Stimulated activated CD8-positive, alpha-beta memory T cell treated with anti-CD3 and anti-CD28 coated beads, Interleukin-4, amount 100 ng/mL, for 1 hour (primary cell): ENCODE data around the gene P2RY2.

ENCODE experiments used
- DNase-seq, 2 donors: peaks; one replicate each; pipeline ENCODE4 v3.0.0-alpha.2; 2020; ENCODE audit warnings: low read depth in 2 of 2, low spot score in 1 of 2

P2RY2 gene

GRCh38 chr11:73204711-73205121 lies 13.4 kb upstream of the P2RY2 start:
- no peak for DNase-seq

GRCh38 chr11:73205661-73206343 lies 12.3 kb upstream of the P2RY2 start:
- no peak for DNase-seq

DNA sequence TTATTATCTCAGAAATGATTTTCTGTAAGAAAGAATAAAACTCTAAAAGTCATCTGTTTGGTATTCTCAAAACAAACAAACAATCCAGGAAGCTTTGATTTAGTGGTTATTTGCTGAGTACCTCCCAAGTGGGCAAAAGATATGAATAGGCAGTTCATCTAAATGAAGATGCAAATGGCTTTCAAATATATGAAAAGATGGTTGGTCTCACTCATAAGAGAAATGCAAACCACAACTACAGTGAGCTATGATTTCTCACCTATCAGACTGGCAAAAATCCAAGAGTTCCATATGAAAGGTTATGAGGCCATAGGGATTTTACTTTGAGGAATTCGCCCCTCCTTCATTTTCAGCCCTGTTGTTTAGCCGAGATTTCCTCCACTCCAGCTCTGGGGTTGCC lies 11.3 kb upstream of the P2RY2 start:
- DNase-seq: no peak

DNA sequence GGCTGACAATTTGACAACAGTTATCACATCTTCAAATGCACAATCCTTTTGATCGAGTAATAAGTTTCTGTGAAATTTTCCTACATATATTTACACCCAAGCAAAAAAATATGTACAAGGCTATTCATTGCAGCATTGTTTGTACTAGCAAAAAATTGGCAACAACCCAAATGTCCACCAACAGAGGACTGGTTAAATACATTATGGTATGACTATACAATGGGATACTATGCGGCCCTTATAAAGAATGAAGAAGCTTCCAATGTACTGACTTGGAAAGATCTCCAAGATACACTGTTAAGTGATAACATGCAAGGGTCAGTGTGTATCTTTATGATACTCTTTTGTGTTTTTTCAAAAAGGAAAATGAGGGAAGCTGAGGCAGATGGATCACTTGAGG lies 8.2 kb upstream of the P2RY2 start:
- no peak for DNase-seq

DNA sequence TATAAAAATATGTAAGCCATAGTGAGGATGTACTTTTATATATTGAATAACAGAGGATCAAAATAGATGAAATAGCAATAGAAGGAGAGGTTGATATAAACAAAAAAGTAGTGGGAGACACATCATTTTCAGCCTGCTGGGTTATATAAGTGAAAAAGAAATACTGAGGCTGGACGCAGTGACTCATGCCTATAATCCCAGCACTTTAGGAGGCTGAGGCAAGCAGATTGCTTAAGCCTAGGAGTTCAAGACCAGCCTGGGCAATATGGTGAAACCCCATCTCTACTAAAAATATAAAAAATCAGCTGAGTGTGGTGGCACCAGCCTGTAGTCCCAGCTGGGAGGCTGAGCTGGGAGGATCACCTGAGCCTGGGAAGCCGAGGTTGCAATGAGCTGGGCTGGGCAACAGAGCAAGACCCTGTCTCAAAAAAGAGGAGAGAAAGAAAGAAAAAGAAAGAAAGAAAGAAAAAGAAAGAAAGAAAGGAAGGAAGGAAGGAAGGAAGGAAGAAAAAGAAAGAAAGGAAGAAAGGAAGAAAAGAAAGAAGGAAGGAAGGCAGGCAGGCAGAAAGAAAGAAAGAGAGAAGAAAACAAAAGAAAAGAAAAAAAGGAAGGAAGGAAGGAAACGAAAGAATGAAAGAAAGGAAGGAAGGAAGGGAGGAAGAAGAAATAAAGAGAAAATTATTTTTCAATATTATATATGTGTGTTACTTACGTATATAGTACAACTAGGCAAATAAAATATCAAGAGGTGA lies 7.0 kb upstream of the P2RY2 start:
- no peak for DNase-seq

GRCh38 chr11:73213196-73214143 lies 4.6 kb upstream of the P2RY2 start:
- DNase-seq: no peak

DNA sequence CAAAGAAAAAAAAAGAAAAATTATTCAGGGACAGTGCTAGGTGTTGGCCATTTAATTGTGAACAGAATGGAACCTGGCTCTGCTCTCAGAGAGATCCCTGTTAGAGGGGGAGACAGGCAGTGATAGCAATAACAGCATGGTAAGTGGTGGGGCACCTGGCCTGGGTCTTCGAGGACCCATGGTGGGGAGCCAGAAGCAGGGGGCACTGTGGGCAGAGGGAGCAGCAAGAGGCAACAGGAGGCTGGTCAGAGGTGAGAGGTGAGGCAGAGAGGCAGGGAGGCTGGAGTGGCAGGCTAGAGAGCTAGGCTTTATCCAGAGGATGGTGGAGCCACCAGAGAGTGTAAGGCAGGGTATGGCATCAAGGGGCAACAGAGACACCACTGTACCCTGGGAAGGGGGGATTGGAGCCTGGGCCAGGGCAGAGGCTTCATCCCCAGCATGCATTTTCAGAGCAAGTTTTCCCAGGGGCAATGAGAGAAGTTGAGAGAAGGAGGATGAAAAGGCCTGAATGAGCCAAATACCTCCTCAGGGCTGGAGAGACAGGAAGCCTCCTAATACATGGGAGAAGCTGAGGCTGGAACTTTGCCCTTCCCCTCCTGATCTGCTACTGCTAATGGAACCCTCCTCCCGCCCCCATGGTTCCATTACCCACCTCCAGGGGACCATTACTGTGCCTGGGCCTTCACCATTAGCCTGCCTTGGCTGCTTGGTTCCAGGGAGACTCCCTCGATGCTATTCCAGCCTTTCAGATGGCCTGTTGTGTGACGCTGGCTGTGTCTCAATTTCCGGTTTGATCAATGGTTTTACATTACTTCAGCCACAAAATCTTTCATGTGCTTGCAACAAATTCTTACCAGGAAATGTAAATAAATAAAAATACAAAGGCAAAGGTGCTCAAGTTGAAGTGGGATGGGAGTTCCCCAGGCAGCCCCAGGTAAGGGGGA lies 2.6 kb upstream of the P2RY2 start:
- DNase-seq: no peak

- DNase-seq: no peak
These were observed 1.6 kb upstream of the P2RY2 start for GRCh38 chr11:73216465-73216864.

GRCh38 chr11:73217131-73217809 lies 811 bp upstream of the P2RY2 start:
- no peak for DNase-seq

DNA sequence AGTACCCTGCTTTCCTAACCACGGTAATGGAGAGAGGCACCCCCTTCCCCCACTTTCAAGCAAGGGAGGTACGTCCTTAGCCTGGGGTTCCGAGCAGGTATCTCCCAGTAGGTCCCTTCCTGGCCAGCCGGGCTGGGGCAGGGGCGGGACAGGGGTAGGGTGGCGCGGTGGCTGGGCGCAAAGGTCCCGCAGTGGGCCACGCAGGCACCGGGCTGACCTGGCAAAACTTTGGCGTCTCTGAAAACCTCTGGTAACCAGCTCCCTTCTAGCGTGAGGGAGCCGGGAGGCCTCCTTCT lies 323 bp upstream of the P2RY2 start:
- DNase-seq: no peak

- no peak for DNase-seq
These were observed 742 bp downstream of the P2RY2 start for GRCh38 chr11:73218830-73219215.

- DNase-seq: no peak
These were observed 1.6 kb downstream of the P2RY2 start for GRCh38 chr11:73219396-73220285.

DNA sequence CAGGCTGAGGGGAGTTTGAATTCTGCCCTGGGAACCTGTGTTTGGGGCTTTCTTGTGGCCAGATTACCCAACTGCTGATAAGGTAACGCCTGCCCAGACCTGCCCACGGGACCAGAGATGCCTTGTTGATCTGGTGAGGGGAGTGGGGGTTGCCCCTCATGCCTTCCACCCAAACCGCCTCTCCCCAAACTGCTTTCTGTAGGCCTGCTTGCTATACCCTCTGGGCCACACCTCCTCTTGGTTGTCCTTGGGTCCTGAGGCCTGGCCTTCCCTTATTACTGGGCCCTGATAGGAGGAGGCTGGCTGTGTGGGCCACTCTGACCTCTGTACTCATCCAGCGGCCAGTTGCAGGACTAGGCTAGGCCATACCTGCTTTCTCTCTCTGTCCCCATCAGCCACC lies 3.4 kb downstream of the P2RY2 start:
- no peak for DNase-seq

- no peak for DNase-seq
These were observed 3.9 kb downstream of the P2RY2 start for GRCh38 chr11:73221996-73222395.

GRCh38 chr11:73223998-73224730 lies 6.1 kb downstream of the P2RY2 start:
- DNase-seq: no peak

DNA sequence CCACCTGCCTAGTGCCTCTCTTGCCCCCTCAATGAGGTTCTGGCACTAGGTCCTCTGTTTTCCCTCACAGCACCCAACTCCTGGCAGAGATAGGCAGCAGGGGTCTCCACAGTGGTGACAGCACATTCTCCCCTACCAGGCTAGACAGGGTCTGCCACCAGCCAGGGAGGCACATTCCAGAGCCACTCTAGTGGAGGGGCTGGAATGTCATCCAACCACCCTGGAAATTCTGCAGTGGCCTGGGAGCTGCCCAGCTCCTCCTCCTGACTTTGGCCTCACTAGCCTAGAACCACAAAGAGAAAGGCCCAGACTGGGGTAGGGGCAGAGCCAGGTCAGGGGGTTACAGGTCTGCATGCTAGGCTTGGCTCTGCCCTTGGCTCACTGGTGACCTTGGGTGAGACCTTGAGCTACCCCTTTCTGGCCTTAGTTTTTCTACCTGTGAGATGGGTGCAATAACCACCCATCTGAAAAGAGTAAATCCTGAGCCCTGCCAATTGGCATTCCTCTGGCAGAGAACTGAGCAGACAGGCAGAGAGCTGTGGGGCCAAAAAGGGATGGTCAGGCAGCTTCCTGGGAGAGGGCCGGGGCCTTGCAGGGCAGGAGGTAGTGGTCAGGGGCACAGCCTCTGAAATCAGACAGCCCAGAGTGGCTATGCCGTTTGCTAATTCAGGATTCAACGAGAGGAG lies 7.1 kb downstream of the P2RY2 start:
- DNase-seq: no peak

- DNase-seq: no peak
These were observed 7.8 kb downstream of the P2RY2 start for GRCh38 chr11:73225851-73226250.
